Keratinocyte (primary cell): ENCODE data around the gene SPON1.

ENCODE experiments used
- EZH2 ChIP-seq: IDR thresholded peaks from one replicate; pipeline ENCODE4 v1.6.1; 2012; ENCODE audit warnings: inconsistent platforms, mild to moderate bottlenecking, low read length, moderate library complexity
- TF ChIP-seq, protein P1 (sequence below), 3 experiments: IDR thresholded peaks in 1 of 3; conservative IDR thresholded peaks in 1 of 3; optimal IDR thresholded peaks in 1 of 3; 2 replicates in 2 of 3; 3 replicates in 1 of 3; pipeline versions ENCODE3 to v1.5.1; 2011; ENCODE audit warnings: low read length in 3 of 3, mild to moderate bottlenecking in 3 of 3, moderate library complexity in 2 of 3, control low read depth in 1 of 3, inconsistent platforms in 1 of 3; ENCODE audit not compliant: insufficient read depth in 2 of 3; ENCODE audit errors: extremely low read depth in 1 of 3

DNA sequence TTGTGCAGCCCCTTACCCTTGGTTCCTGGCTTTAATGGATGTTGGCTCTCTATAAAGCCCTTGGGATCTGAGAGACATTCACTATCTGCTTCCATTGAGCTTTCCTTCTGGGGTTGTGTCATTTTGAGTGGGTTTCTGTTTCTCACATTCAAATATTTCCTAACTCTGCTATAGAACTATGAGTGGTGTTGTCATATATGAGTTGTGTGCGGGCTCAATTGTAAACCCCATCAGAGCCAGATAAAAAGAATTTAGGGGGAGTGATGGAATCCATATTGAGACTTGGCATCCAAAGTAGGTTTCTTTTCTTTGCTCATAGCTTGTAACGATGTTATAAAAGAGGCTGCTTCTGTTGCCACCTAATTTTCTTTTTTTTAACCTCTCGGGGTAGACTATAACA is 41.8 kb upstream of the SPON1 start:
- TF ChIP-seq, protein P1, sequence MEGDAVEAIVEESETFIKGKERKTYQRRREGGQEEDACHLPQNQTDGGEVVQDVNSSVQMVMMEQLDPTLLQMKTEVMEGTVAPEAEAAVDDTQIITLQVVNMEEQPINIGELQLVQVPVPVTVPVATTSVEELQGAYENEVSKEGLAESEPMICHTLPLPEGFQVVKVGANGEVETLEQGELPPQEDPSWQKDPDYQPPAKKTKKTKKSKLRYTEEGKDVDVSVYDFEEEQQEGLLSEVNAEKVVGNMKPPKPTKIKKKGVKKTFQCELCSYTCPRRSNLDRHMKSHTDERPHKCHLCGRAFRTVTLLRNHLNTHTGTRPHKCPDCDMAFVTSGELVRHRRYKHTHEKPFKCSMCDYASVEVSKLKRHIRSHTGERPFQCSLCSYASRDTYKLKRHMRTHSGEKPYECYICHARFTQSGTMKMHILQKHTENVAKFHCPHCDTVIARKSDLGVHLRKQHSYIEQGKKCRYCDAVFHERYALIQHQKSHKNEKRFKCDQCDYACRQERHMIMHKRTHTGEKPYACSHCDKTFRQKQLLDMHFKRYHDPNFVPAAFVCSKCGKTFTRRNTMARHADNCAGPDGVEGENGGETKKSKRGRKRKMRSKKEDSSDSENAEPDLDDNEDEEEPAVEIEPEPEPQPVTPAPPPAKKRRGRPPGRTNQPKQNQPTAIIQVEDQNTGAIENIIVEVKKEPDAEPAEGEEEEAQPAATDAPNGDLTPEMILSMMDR (optimal IDR thresholded peaks at IDR 0.05 in 1 of 3, IDR thresholded peaks at IDR 0.05 in 1 of 3, conservative IDR thresholded peaks at IDR 0.05 in 1 of 3; ENCODE audit: extremely low read depth in 1 of 3, insufficient read depth in 2 of 3, low read length in 3 of 3), result no peak
- TF ChIP-seq EZH2, result no peak
